Activated CD8-positive, alpha-beta T cell treated with anti-CD3 and anti-CD28 coated beads, Interleukin-2, amount 10 ng/mL, durations not matched to agents 7 days and 5 days (primary cell): ENCODE results near the gene PTGER2. TPM values are rescaled to one million over a fixed set of nuclear protein-coding genes. Genes with fewer than 3 reads are reported as not detected.

ENCODE experiments used
- ATAC-seq: fragments of 150-1000 bp; cut with Tn5 transposase; one replicate; pipeline ENCODE4 v1.10.0; 2021; ENCODE audit warnings: moderate library complexity
- CTCF ChIA-PET: fragments of 350-600 bp; sonication (Branson Sonifier 250); formaldehyde crosslinking; loops from one replicate; lab custom pipeline; 2021; ENCODE audit warnings: antibody characterized with exemption; lab: Charles Lee
- POLR2A ChIA-PET: fragments of 350-600 bp; sonication (Branson Sonifier 250); formaldehyde crosslinking; loops from one replicate; lab custom pipeline; 2021; ENCODE audit warnings: antibody characterized with exemption; lab: Charles Lee
- DNase-seq: peaks from one replicate; pipeline ENCODE4 v3.0.0-alpha.2; 2020
- H3K27ac Mint-ChIP-seq: one replicate; pipeline ENCODE4 v1.8.0; 2021; ENCODE audit warnings: mild to moderate bottlenecking, mixed read lengths
- H3K27me3 Mint-ChIP-seq: one replicate; pipeline ENCODE4 v1.8.0; 2021; ENCODE audit warnings: low read depth, mixed read lengths
- H3K36me3 Mint-ChIP-seq: one replicate; pipeline ENCODE4 v1.8.0; 2021; ENCODE audit warnings: low read depth, mixed read lengths
- H3K4me1 Mint-ChIP-seq: one replicate; pipeline ENCODE4 v1.8.0; 2021; ENCODE audit warnings: low read depth, mixed read lengths
- H3K4me3 Mint-ChIP-seq: one replicate; pipeline ENCODE4 v1.8.0; 2021; ENCODE audit warnings: mild to moderate bottlenecking, mixed read lengths
- H3K9me3 Mint-ChIP-seq: one replicate; pipeline ENCODE4 v1.8.0; 2022; ENCODE audit warnings: mixed read lengths; ENCODE audit not compliant: insufficient read depth
- total RNA-seq, 2 experiments: library from RNA; stranded (reverse); gene quantifications; one replicate each; pipeline ENCODE4 v1.2.3, GENCODE V29; 2021

The PTGER2 gene
- total RNA-seq, 2 experiments from 2014 or later = 116 to 119 TPM

- Mint-ChIP-seq H3K4me3 (no peak overlapping the region), H3K9me3 (no peaks in the 10 kb centered on the region), H3K27ac (no peak overlapping the region), H3K4me1 (peaks cover 14% of the 10 kb centered on the region), H3K27me3 (peaks cover 30% of the 10 kb centered on the region), H3K36me3 (peaks cover 4% of the 10 kb centered on the region)
- POLR2A ChIA-PET = no interaction called here
- DNase-seq (no peak), ATAC-seq (no peak)
- CTCF ChIA-PET = interaction anchor here (0.8 to 1.6 kb wide), 3 partner anchors 8 to 279 kb away, joined by 4 to 5 read pairs (median 5); partner anchors contain the start of gene PTGDR
These were observed 38.7 kb upstream of the PTGER2 start for GRCh38 chr14:52275372-52275771.

GRCh38 chr14:52277552-52277951 is 36.6 kb upstream of the PTGER2 start:
- no peaks in the 10 kb centered on the region for H3K9me3 Mint-ChIP-seq
- peaks cover 21% of the 10 kb centered on the region for H3K4me1 Mint-ChIP-seq
- H3K4me3 Mint-ChIP-seq = no peak overlapping the region
- ChIA-PET POLR2A (no interaction called here), CTCF (no interaction called here)
- DNase-seq = no peak
- no peak overlapping the region for H3K27ac Mint-ChIP-seq
- peaks cover 19% of the 10 kb centered on the region for H3K27me3 Mint-ChIP-seq
- no peak for ATAC-seq
- peaks cover 4% of the 10 kb centered on the region for H3K36me3 Mint-ChIP-seq

- Mint-ChIP-seq H3K4me1 (peaks cover 22% of the 10 kb centered on the region), H3K27ac (no peak overlapping the region), H3K36me3 (peaks cover 6% of the 10 kb centered on the region), H3K27me3 (peaks cover 9% of the 10 kb centered on the region), H3K4me3 (no peak overlapping the region), H3K9me3 (no peaks in the 10 kb centered on the region)
- DNase-seq = no peak
- CTCF ChIA-PET = interaction anchor here (1.1 kb wide), 1 partner anchor 21 kb away, joined by 3 read pairs; no protein-coding TSS in a partner anchor
- POLR2A ChIA-PET = no interaction called here
- ATAC-seq = no peak
These were observed 34.7 kb upstream of the PTGER2 start for GRCh38 chr14:52279408-52279807.

- ATAC-seq = no peak
- H3K36me3 Mint-ChIP-seq = peaks cover 10% of the 10 kb centered on the region
- no peaks in the 10 kb centered on the region for H3K27me3 Mint-ChIP-seq
- H3K27ac Mint-ChIP-seq = no peak overlapping the region
- CTCF ChIA-PET = interaction anchor here (1.0 to 2.0 kb wide), 2 partner anchors 8 to 287 kb away, joined by 3 to 5 read pairs; no protein-coding TSS in a partner anchor
- no peak for DNase-seq
- H3K4me3 Mint-ChIP-seq = no peak overlapping the region
- H3K4me1 Mint-ChIP-seq = peaks cover 52% of the 10 kb centered on the region
- no peaks in the 10 kb centered on the region for H3K9me3 Mint-ChIP-seq
- POLR2A ChIA-PET = no interaction called here
These were observed 31.0 kb upstream of the PTGER2 start for GRCh38 chr14:52283099-52283498.

- H3K27me3 Mint-ChIP-seq = peaks cover 4% of the 10 kb centered on the region
- peak; percentile 46 for DNase-seq
- ChIA-PET CTCF (interaction anchor here (1.3 kb wide), 1 partner anchor 13 kb away, joined by 6 read pairs; no protein-coding TSS in a partner anchor), POLR2A (interaction anchor here (1.4 kb wide), 1 partner anchor 65 kb away, joined by 3 read pairs; no protein-coding TSS in a partner anchor)
- H3K27ac Mint-ChIP-seq = peak overlapping the region; percentile 77
- H3K36me3 Mint-ChIP-seq = peaks cover 23% of the 10 kb centered on the region
- H3K9me3 Mint-ChIP-seq = no peaks in the 10 kb centered on the region
- H3K4me3 Mint-ChIP-seq = peak overlapping the region; percentile 41
- ATAC-seq = peak; percentile 80
- peaks cover 46% of the 10 kb centered on the region for H3K4me1 Mint-ChIP-seq
These were observed 27.2 kb upstream of the PTGER2 start for GRCh38 chr14:52286661-52287649.

GRCh38 chr14:52296378-52296777 is 17.7 kb upstream of the PTGER2 start:
- peaks cover 21% of the 10 kb centered on the region for H3K36me3 Mint-ChIP-seq
- H3K27me3 Mint-ChIP-seq = no peaks in the 10 kb centered on the region
- no peak for ATAC-seq
- CTCF ChIA-PET = no interaction called here
- no peak for DNase-seq
- H3K27ac Mint-ChIP-seq = no peak overlapping the region
- H3K4me3 Mint-ChIP-seq = no peak overlapping the region
- H3K9me3 Mint-ChIP-seq = no peaks in the 10 kb centered on the region
- H3K4me1 Mint-ChIP-seq = peaks cover 34% of the 10 kb centered on the region
- POLR2A ChIA-PET = no interaction called here

DNA sequence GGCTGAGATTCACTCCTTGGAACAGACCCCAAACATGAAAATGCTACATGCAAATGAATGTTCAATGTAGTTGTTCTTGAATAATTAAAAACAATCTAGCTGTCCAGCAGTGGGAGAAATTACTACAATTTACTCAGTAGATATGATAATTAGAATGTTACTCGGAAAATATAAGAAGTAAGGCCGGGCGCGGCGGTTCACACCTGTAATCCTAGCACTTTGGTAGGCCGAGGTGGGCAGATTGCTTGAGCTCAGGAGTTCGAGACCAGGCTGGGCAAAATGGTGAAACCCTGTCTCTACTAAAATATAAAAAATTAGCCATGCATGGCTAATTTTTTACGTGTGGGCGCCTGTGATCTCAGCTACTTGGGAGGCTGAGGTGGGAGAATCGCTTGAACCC is 15.3 kb upstream of the PTGER2 start:
- POLR2A ChIA-PET = no interaction called here
- Mint-ChIP-seq H3K36me3 (peaks cover 37% of the 10 kb centered on the region), H3K27me3 (no peaks in the 10 kb centered on the region), H3K4me1 (peaks cover 54% of the 10 kb centered on the region), H3K9me3 (no peaks in the 10 kb centered on the region), H3K27ac (no peak overlapping the region), H3K4me3 (no peak overlapping the region)
- DNase-seq (no peak), ATAC-seq (no peak)
- CTCF ChIA-PET = interaction anchor here (1.1 to 4.5 kb wide), 11 partner anchors 13 to 305 kb away, joined by 3 to 29 read pairs (median 6); partner anchors contain the start of gene PTGER2

- DNase-seq (no peak), ATAC-seq (peak; percentile 73)
- no peaks in the 10 kb centered on the region for H3K27me3 Mint-ChIP-seq
- CTCF ChIA-PET = interaction anchor here (0.7 to 4.5 kb wide), 34 partner anchors 9 to 306 kb away, joined by 3 to 29 read pairs (median 5); partner anchors contain the start of gene PTGER2
- no peak overlapping the region for H3K4me3 Mint-ChIP-seq
- peaks cover 44% of the 10 kb centered on the region for H3K36me3 Mint-ChIP-seq
- H3K4me1 Mint-ChIP-seq = peaks cover 60% of the 10 kb centered on the region
- POLR2A ChIA-PET = interaction anchor here (2.7 kb wide), 1 partner anchor 14 kb away, joined by 7 read pairs; the partner anchor contains the start of gene PTGER2
- H3K9me3 Mint-ChIP-seq = no peaks in the 10 kb centered on the region
- no peak overlapping the region for H3K27ac Mint-ChIP-seq
These were observed 14.3 kb upstream of the PTGER2 start for GRCh38 chr14:52299692-52300278.

- DNase-seq = no peak
- Mint-ChIP-seq H3K36me3 (peaks cover 56% of the 10 kb centered on the region), H3K27ac (peak overlapping the region; percentile 54), H3K9me3 (no peaks in the 10 kb centered on the region), H3K4me3 (no peak overlapping the region), H3K27me3 (no peaks in the 10 kb centered on the region), H3K4me1 (peaks cover 69% of the 10 kb centered on the region)
- ChIA-PET POLR2A (no interaction called here), CTCF (interaction anchor here (1.1 to 1.3 kb wide), 2 partner anchors 49 to 166 kb away, joined by 3 to 5 read pairs; no protein-coding TSS in a partner anchor)
- no peak for ATAC-seq
These were observed 10.9 kb upstream of the PTGER2 start for GRCh38 chr14:52303236-52303635.

GRCh38 chr14:52304248-52304904 is 9.7 kb upstream of the PTGER2 start:
- H3K4me1 Mint-ChIP-seq = peaks cover 68% of the 10 kb centered on the region
- no peak overlapping the region for H3K27ac Mint-ChIP-seq

GRCh38 chr14:52305014-52305413 is 9.1 kb upstream of the PTGER2 start:
- ChIA-PET POLR2A (interaction anchor here (0.8 to 1.5 kb wide), 3 partner anchors 8 to 49 kb away, joined by 3 to 5 read pairs (median 3); partner anchors contain the start of gene PTGER2), CTCF (interaction anchor here (1.3 to 1.4 kb wide), 3 partner anchors 8 to 161 kb away, joined by 3 read pairs; no protein-coding TSS in a partner anchor)
- H3K4me1 Mint-ChIP-seq = peaks cover 70% of the 10 kb centered on the region
- no peak overlapping the region for H3K27ac Mint-ChIP-seq
- DNase-seq (peak; percentile 15), ATAC-seq (no peak)
- H3K27me3 Mint-ChIP-seq = no peaks in the 10 kb centered on the region
- H3K4me3 Mint-ChIP-seq = no peak overlapping the region
- no peaks in the 10 kb centered on the region for H3K9me3 Mint-ChIP-seq
- H3K36me3 Mint-ChIP-seq = peaks cover 68% of the 10 kb centered on the region

More at GRCh38 chr14:52304248-52304904, 9.7 kb upstream of the PTGER2 start:
- ChIA-PET POLR2A (interaction anchor here (1.3 kb wide), 1 partner anchor 9 kb away, joined by 5 read pairs; no protein-coding TSS in a partner anchor), CTCF (interaction anchor here (1.3 to 1.4 kb wide), 3 partner anchors 9 to 162 kb away, joined by 3 read pairs; no protein-coding TSS in a partner anchor)
- Mint-ChIP-seq H3K36me3 (peaks cover 62% of the 10 kb centered on the region), H3K4me3 (no peak overlapping the region), H3K27me3 (no peaks in the 10 kb centered on the region), H3K9me3 (no peaks in the 10 kb centered on the region)
- DNase-seq (no peak), ATAC-seq (no peak)
